Right cardiac atrium (tissue), 5 donors: ENCODE data around the gene SPTAN1. TPM values are rescaled to one million over a fixed set of nuclear protein-coding genes. Genes with fewer than 3 reads are reported as not detected.

Experiments
- ATAC-seq, 2 donors: fragments of 200-7000 bp; cut with Tn5 transposase; one replicate each; pipeline versions ENCODE4 v1.8.0 to v1.9.1; 2020; ENCODE audit warnings: moderate library complexity in 2 of 2, mild to moderate bottlenecking in 1 of 2
- DNase-seq, 3 donors: peaks; one replicate each; pipeline ENCODE4 v3.0.0-alpha.2; 2020
- H3K27ac ChIP-seq: one replicate; pipeline ENCODE4 v1.5.1; 2013; ENCODE audit warnings: mild to moderate bottlenecking, low read length, control low read depth, moderate library complexity
- H3K27me3 ChIP-seq: one replicate; pipeline ENCODE4 v1.6.1; 2013; ENCODE audit not compliant: control insufficient read depth, insufficient read depth
- H3K4me1 ChIP-seq: one replicate; pipeline ENCODE4 v1.6.1; 2013; ENCODE audit warnings: low read length; ENCODE audit not compliant: control insufficient read depth, insufficient read depth
- H3K4me3 ChIP-seq: one replicate; pipeline ENCODE4 v1.5.1; 2013; ENCODE audit warnings: low read length, control low read depth
- H3K9me3 ChIP-seq: one replicate; pipeline ENCODE4 v1.6.1; 2013; ENCODE audit warnings: low read length; ENCODE audit not compliant: control insufficient read depth
- WGBS: extraction: QIAGEN DNeasy Blood & Tissue Kit; methylation state at CpG from one replicate; pipeline ENCODE4 v1.1.7; 2013; 5-methylcytosine and 5-hydroxymethylcytosine counted together
- intact Hi-C, 4 donors: fragments of 100-400 bp; cut with DNase I; formaldehyde crosslinking; loops; one replicate each; pipeline versions ENCODE4 v1.11.0 to v1.14.0; 2022 to 2023
- polyA plus RNA-seq: library from polyadenylated mRNA; stranded (reverse); fragments of 200-250 nt; gene quantifications from one replicate; pipeline ENCODE4 v1.2.3, GENCODE V29; 2013
- total RNA-seq, 4 donors: library from RNA; stranded (reverse); fragmentation: NEBNext Ultra II Directional; extraction: Animal tissue kit (Norgen Biotek cat#: 25700); gene quantifications; one replicate each; pipeline ENCODE4 v1.2.1, GENCODE V29; 2021
- donor health status: healthy with polysubstance abuse.
- donor health status: DM: no; HTN: yes; CAD: no.
- donor health status: DM: no; HTN: no; CAD: no.
- donor health status: DM: no; HTN: yes; CAD: no; lungs with severe emphysema.
- donor health status: DM: yes; HTN: yes; CAD: no.

Gene SPTAN1
- total and polyA plus RNA-seq, 5 donors = 154 to 312 (median 272) TPM

- no peak overlapping the region for H3K4me3 ChIP-seq
- no peaks in the 10 kb centered on the region for H3K27me3 ChIP-seq
- H3K9me3 ChIP-seq = no peaks in the 10 kb centered on the region
- DNase-seq = peak in 2 of 3 donors; percentile 51 to 61
- ATAC-seq = no peak
- intact Hi-C loops = no loop called here
- WGBS = 76% methylated on average over 20 of the region's 20 CpGs
- peaks cover 3% of the 10 kb centered on the region for H3K4me1 ChIP-seq
- H3K27ac ChIP-seq = no peak overlapping the region
These were observed 73.2 kb downstream of the SPTAN1 start for GRCh38 chr9:128625391-128626146.

DNA sequence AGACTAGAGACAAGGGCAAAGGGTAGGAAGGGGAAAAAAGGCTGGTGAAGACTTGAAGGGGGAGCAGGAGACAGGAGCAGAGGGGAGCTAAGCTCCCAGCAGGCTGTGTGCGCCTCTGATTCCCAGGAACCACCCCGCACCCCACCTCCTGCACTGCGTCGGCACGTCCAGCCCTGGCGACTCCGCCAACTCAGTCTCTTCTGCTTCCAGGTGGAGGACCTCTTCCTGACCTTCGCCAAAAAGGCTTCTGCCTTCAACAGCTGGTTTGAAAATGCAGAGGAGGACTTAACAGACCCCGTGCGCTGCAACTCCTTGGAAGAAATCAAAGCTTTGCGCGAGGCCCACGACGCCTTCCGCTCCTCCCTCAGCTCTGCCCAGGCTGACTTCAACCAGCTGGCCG lies 73.8 kb downstream of the SPTAN1 start:
- WGBS = 83% methylated on average over 16 of the region's 16 CpGs
- intact Hi-C loops = no loop called here

DNA sequence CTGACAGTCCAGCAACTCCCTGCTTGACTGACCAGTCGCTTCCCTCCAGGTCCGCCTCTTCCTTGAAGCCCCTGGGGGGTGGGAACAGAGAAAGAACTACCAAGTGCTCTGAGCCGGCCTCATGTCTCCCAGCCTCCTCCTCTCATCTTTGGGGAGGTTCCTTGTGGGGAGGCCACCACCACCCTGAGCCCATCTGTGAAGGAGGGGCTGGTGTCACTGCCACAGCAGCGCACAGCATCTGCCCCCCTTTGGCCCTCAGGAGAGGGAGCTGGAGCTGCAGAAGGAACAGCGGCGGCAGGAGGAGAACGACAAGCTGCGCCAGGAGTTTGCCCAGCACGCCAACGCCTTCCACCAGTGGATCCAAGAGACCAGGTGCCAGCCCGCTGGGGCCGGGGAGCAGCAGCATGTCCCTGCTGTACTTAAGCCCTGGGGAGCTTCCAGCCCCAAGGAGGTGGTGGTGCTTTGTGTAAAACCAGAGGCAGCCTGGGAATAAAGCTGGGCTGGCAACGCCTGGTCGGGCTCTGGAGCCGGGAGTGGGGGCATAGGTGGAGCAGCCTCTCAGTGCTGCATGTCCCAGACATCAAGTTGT lies 74.8 kb downstream of the SPTAN1 start:
- ATAC-seq = no peak
- no peak overlapping the region for H3K27ac ChIP-seq
- no peak overlapping the region for H3K4me3 ChIP-seq
- peaks cover 3% of the 10 kb centered on the region for H3K4me1 ChIP-seq
- intact Hi-C loops = no loop called here
- WGBS = 86% methylated on average over 15 of the region's 15 CpGs
- DNase-seq = peak in 2 of 3 donors; percentile 49 to 65
- H3K27me3 ChIP-seq = no peaks in the 10 kb centered on the region
- H3K9me3 ChIP-seq = no peaks in the 10 kb centered on the region

More for the DNA sequence above, 73.8 kb downstream of the SPTAN1 start:
- H3K9me3 ChIP-seq = no peaks in the 10 kb centered on the region
- peak in 1 of 3 donors; percentile 25 for DNase-seq
- H3K27ac ChIP-seq = no peak overlapping the region
- peaks cover 3% of the 10 kb centered on the region for H3K4me1 ChIP-seq
- H3K27me3 ChIP-seq = no peaks in the 10 kb centered on the region
- no peak for ATAC-seq
- no peak overlapping the region for H3K4me3 ChIP-seq

- Histone ChIP-seq H3K4me3 (no peak overlapping the region), H3K9me3 (no peaks in the 10 kb centered on the region), H3K27me3 (no peaks in the 10 kb centered on the region), H3K4me1 (peaks cover 3% of the 10 kb centered on the region), H3K27ac (peak overlapping the region; percentile 14)
- 67% methylated on average over 13 of the region's 13 CpGs for WGBS
- intact Hi-C loops = no loop called here
- ATAC-seq (peak; percentile 2 to 10), DNase-seq (peak in 1 of 3 donors; percentile 43)
These were observed 75.5 kb downstream of the SPTAN1 start for GRCh38 chr9:128627906-128628305.

DNA sequence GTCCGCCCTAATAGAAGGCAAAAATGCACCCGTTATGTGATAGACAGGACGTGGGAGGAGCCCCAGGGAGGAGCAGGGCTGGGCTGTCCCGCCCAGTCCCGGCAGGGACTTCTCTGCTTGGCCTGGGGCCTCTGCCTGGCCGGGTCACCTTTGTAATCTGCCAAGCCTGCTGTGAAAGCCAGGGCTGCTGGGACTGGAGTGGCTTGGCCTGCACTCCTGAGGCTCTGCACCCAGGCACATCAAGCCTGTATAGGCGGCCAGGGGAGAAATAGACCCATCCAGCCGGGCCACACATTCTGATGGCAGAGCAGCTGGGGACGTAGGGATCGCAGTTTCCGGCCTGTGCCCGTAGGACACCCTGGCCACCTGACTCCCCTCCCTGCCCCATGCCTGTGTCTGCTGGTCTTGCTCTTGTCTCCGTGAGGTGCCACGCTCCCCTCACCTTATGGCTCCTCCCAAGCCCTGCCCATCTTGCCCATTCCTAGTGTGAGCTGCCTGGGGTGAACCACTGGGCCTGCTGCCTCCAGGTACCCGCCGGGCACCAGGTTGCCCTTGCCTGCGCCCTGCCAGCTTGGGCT lies 76.2 kb downstream of the SPTAN1 start:
- WGBS = 45% methylated on average over 17 of the region's 17 CpGs
- intact Hi-C loops = no loop called here

GRCh38 chr9:128629136-128629535 lies 76.7 kb downstream of the SPTAN1 start:
- WGBS = 90% methylated on average over 10 of the region's 10 CpGs
- peaks cover 3% of the 10 kb centered on the region for H3K4me1 ChIP-seq
- no peaks in the 10 kb centered on the region for H3K9me3 ChIP-seq
- peak in 2 of 3 donors; percentile 28 to 54 for DNase-seq
- ATAC-seq = no peak
- H3K27ac ChIP-seq = no peak overlapping the region
- H3K27me3 ChIP-seq = no peaks in the 10 kb centered on the region
- H3K4me3 ChIP-seq = no peak overlapping the region
- intact Hi-C loops = no loop called here

More for the DNA sequence above, 76.2 kb downstream of the SPTAN1 start:
- H3K9me3 ChIP-seq = no peaks in the 10 kb centered on the region
- H3K4me3 ChIP-seq = no peak overlapping the region
- peak; percentile 83 to 94 (median 94) for DNase-seq
- peaks cover 3% of the 10 kb centered on the region for H3K4me1 ChIP-seq
- ATAC-seq = peak; percentile 89 to 95
- no peaks in the 10 kb centered on the region for H3K27me3 ChIP-seq
- H3K27ac ChIP-seq = no peak overlapping the region

- Histone ChIP-seq H3K4me3 (no peak overlapping the region), H3K9me3 (no peaks in the 10 kb centered on the region), H3K27ac (no peak overlapping the region), H3K4me1 (peaks cover 5% of the 10 kb centered on the region), H3K27me3 (no peaks in the 10 kb centered on the region)
- intact Hi-C loops = no loop called here
- DNase-seq (peak in 2 of 3 donors; percentile 24 to 37), ATAC-seq (no peak)
- WGBS = 66% methylated on average over 9 of the region's 9 CpGs
These were observed 77.6 kb downstream of the SPTAN1 start for GRCh38 chr9:128629852-128630545.

DNA sequence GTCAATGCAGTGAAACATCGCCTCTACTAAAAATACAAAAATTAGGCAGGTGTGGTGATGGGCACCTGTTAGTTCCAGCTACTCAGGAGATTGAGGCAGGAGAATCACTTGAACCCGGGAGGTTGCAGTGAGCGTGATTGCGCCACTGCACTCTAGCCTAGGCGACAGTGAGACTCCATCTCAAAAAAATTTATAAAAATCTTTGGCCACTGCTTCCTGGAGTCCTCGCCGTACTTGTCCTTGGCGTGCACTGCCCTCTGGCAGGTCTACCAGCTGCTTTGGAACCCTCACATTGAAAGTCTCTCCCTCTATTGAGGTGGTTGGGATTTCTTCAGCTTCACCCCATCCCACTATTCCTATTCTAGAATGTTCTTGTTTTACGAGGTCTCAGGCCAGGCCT lies 79.2 kb downstream of the SPTAN1 start:
- intact Hi-C loops = no loop called here
- DNase-seq (peak in 2 of 3 donors; percentile 1 to 14), ATAC-seq (no peak)
- no peaks in the 10 kb centered on the region for H3K9me3 ChIP-seq
- WGBS = 92% methylated on average over 9 of the region's 9 CpGs
- no peaks in the 10 kb centered on the region for H3K27me3 ChIP-seq
- no peak overlapping the region for H3K4me3 ChIP-seq
- H3K27ac ChIP-seq = no peak overlapping the region
- H3K4me1 ChIP-seq = peaks cover 5% of the 10 kb centered on the region

GRCh38 chr9:128632066-128632465 lies 79.7 kb downstream of the SPTAN1 start:
- Histone ChIP-seq H3K4me3 (no peak overlapping the region), H3K4me1 (peaks cover 5% of the 10 kb centered on the region), H3K9me3 (no peaks in the 10 kb centered on the region), H3K27ac (no peak overlapping the region), H3K27me3 (no peaks in the 10 kb centered on the region)
- ATAC-seq (no peak), DNase-seq (peak in 2 of 3 donors; percentile 41 to 53)
- 91% methylated on average over 10 of the region's 10 CpGs for WGBS
- intact Hi-C loops = no loop called here

DNA sequence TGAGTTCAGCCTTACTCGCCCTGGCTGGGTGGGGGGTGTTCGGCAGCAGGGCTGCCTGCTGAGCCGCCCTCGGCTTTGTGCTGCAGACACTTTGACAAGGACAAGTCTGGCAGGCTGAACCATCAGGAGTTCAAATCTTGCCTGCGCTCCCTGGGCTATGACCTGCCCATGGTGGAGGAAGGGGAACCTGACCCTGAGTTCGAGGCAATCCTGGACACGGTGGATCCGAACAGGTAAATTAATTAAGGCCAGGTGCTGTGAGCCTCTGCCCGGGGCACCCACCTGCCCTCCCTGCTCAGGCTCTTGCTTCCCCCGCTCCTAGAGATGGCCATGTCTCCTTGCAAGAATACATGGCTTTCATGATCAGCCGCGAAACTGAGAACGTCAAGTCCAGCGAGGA lies 80.1 kb downstream of the SPTAN1 start:
- no peaks in the 10 kb centered on the region for H3K9me3 ChIP-seq
- H3K27me3 ChIP-seq = no peaks in the 10 kb centered on the region
- ATAC-seq (no peak), DNase-seq (peak in 2 of 3 donors; percentile 24 to 27)
- 90% methylated on average over 14 of the region's 14 CpGs for WGBS
- intact Hi-C loops = no loop called here
- peaks cover 5% of the 10 kb centered on the region for H3K4me1 ChIP-seq
- no peak overlapping the region for H3K4me3 ChIP-seq
- no peak overlapping the region for H3K27ac ChIP-seq

DNA sequence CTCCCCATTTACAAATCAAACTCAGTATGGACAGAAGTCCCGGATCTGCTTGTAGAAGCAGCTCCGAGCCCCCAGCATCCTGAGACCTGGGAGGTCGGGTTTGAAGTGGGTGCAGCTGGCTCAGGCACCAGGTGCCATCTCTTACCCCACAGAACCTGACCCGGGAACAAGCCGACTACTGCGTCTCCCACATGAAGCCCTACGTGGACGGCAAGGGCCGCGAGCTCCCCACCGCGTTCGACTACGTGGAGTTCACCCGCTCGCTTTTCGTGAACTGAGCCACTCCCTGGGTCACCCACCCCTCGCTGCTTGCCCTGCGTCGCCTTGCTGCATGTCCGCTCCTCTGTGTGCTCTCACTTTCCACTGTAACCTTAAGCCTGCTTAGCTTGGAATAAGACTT lies 80.7 kb downstream of the SPTAN1 start:
- H3K9me3 ChIP-seq = no peaks in the 10 kb centered on the region
- H3K27ac ChIP-seq = no peak overlapping the region
- no peaks in the 10 kb centered on the region for H3K27me3 ChIP-seq
- ATAC-seq (no peak), DNase-seq (peak in 2 of 3 donors; percentile 39 to 45)
- 92% methylated on average over 21 of the region's 21 CpGs for WGBS
- intact Hi-C loops = no loop called here
- H3K4me1 ChIP-seq = peaks cover 5% of the 10 kb centered on the region
- H3K4me3 ChIP-seq = no peak overlapping the region
